CD4-positive, alpha-beta T cell (primary cell): ENCODE results near the gene MADCAM1. TPM values are rescaled to one million over a fixed set of nuclear protein-coding genes. Genes with fewer than 3 reads are reported as not detected.

Experiments used
- ATAC-seq: fragments of 200-7000 bp; cut with Tn5 transposase; one replicate; pipeline ENCODE4 v1.10.0; 2022; ENCODE audit warnings: mild to moderate bottlenecking; ENCODE audit not compliant: poor library complexity
- CTCF ChIA-PET: fragments of 350-600 bp; sonication (Branson Sonifier 250); formaldehyde crosslinking; loops from one replicate; lab custom pipeline; 2021; ENCODE audit warnings: antibody characterized with exemption, inconsistent platforms; lab: Charles Lee
- POLR2A ChIA-PET: fragments of 350-600 bp; sonication (Branson Sonifier 250); formaldehyde crosslinking; loops from one replicate; lab custom pipeline; 2021; ENCODE audit warnings: antibody characterized with exemption, inconsistent platforms; lab: Charles Lee
- DNase-seq, 14 experiments: peaks; one replicate each; pipeline ENCODE4 v3.0.0-alpha.2; 2013 to 2020; ENCODE audit warnings: mixed read lengths in 2 of 14
- H3K27ac ChIP-seq, 2 donors: one replicate each; pipeline versions ENCODE4 v1.5.1 to v1.7.0; 2013; ENCODE audit warnings: low read length in 2 of 2, low read depth in 1 of 2, mild to moderate bottlenecking in 1 of 2
- H3K27me3 ChIP-seq, 2 experiments: 1 replicate in 1 of 2; 2 replicates in 1 of 2; pipeline versions ENCODE4 v1.6.1 to v1.7.0; 2013; ENCODE audit warnings: low read length in 2 of 2, control low read depth in 1 of 2, mild to moderate bottlenecking in 1 of 2, moderate library complexity in 1 of 2; ENCODE audit not compliant: insufficient read depth in 2 of 2, control insufficient read depth in 1 of 2
- H3K36me3 ChIP-seq: one replicate; pipeline ENCODE4 v1.6.1; 2013; ENCODE audit warnings: low read length, control low read depth; ENCODE audit not compliant: insufficient read depth
- H3K4me1 ChIP-seq: one replicate; pipeline ENCODE4 v1.6.1; 2013; ENCODE audit warnings: low read length, control low read depth; ENCODE audit not compliant: insufficient read depth
- H3K4me3 ChIP-seq: one replicate; pipeline ENCODE4 v1.5.1; 2013; ENCODE audit warnings: mild to moderate bottlenecking, low read length, moderate library complexity
- H3K9me3 ChIP-seq, 2 experiments: 1 replicate in 1 of 2; 2 replicates in 1 of 2; pipeline versions ENCODE4 v1.6.1 to v1.7.0; 2013; ENCODE audit warnings: low read length in 2 of 2, mild to moderate bottlenecking in 2 of 2, control low read depth in 1 of 2, moderate library complexity in 1 of 2; ENCODE audit not compliant: control insufficient read depth in 1 of 2, insufficient read depth in 1 of 2
- H3K27ac Mint-ChIP-seq: one replicate; pipeline ENCODE4 v1.8.0; 2020; ENCODE audit warnings: mixed read lengths
- H3K27me3 Mint-ChIP-seq: one replicate; pipeline ENCODE4 v1.8.0; 2021; ENCODE audit warnings: mixed read lengths
- H3K36me3 Mint-ChIP-seq: one replicate; pipeline ENCODE4 v1.8.0; 2021; ENCODE audit warnings: low read depth, mixed read lengths
- H3K4me1 Mint-ChIP-seq: one replicate; pipeline ENCODE4 v1.8.0; 2021; ENCODE audit warnings: low read depth, mixed read lengths
- H3K4me3 Mint-ChIP-seq: one replicate; pipeline ENCODE4 v1.8.0; 2020; ENCODE audit warnings: mild to moderate bottlenecking, mixed read lengths
- H3K9me3 Mint-ChIP-seq: one replicate; pipeline ENCODE4 v1.8.0; 2020; ENCODE audit warnings: mixed read lengths
- CTCF ChIP-seq: fragments of 200-600 bp; IDR thresholded peaks from one replicate; pipeline ENCODE4 v1.8.0; 2022; ENCODE audit warnings: antibody characterized with exemption, mild to moderate bottlenecking
- intact Hi-C, 2 experiments: fragments of 100-400 bp; cut with DNase I in 1 of 2; cut with micrococcal nuclease in 1 of 2; formaldehyde crosslinking; loops; one replicate each; pipeline versions ENCODE4 v1.15.1 to v1.9.0; 2023 to 2025; cut with DNase I, micrococcal nuclease
- total RNA-seq, 174 experiments: library from RNA in 2 of 174; stranded (reverse) in 2 of 174; gene quantifications; one replicate each; pipeline ENCODE4 v1.2.3 and lab custom pipeline; 2021 to 2026

MADCAM1 gene
- total RNA-seq, 2 experiments from 2014 or later = 0.20 to 0.91 TPM

GRCh38 chr19:472005-472858, 24.1 kb upstream of the MADCAM1 start:
- no peak for DNase-seq
- no peak for ATAC-seq
- Mint-ChIP-seq H3K36me3 (no peaks in the 10 kb centered on the region), H3K4me1 (no peaks in the 10 kb centered on the region), H3K4me3 (no peak overlapping the region), H3K9me3 (no peaks in the 10 kb centered on the region), H3K27ac (no peak overlapping the region), H3K27me3 (peaks cover 6% of the 10 kb centered on the region)
- H3K27ac ChIP-seq = no peak overlapping the region
- TF ChIP-seq CTCF = no peak
- intact Hi-C loops = no loop called here
- H3K36me3 ChIP-seq = no peaks in the 10 kb centered on the region
- H3K27me3 ChIP-seq = peaks cover 0 to 3% of the 10 kb centered on the region in 2 experiments
- peaks cover 0 to 3% of the 10 kb centered on the region in 2 experiments for H3K9me3 ChIP-seq
- CTCF ChIA-PET = no interaction called here
- H3K4me1 ChIP-seq = no peaks in the 10 kb centered on the region
- H3K4me3 ChIP-seq = no peak overlapping the region
- POLR2A ChIA-PET = no interaction called here

- H3K27me3 ChIP-seq = peaks cover 0 to 3% of the 10 kb centered on the region in 2 experiments
- H3K36me3 ChIP-seq = no peaks in the 10 kb centered on the region
- no peaks in the 10 kb centered on the region for H3K4me1 Mint-ChIP-seq
- no peak for TF ChIP-seq CTCF
- intact Hi-C loops = no loop called here
- no peaks in the 10 kb centered on the region for H3K4me1 ChIP-seq
- H3K36me3 Mint-ChIP-seq = no peaks in the 10 kb centered on the region
- H3K27ac Mint-ChIP-seq = no peak overlapping the region
- H3K27ac ChIP-seq = no peak overlapping the region
- no peak overlapping the region for H3K4me3 ChIP-seq
- H3K9me3 Mint-ChIP-seq = no peaks in the 10 kb centered on the region
- ATAC-seq (no peak), DNase-seq (no peak)
- POLR2A ChIA-PET = no interaction called here
- H3K4me3 Mint-ChIP-seq = no peak overlapping the region
- CTCF ChIA-PET = no interaction called here
- H3K9me3 ChIP-seq = peaks cover 0 to 3% of the 10 kb centered on the region in 2 experiments
- peaks cover 6% of the 10 kb centered on the region for H3K27me3 Mint-ChIP-seq
These were observed 21.9 kb upstream of the MADCAM1 start for GRCh38 chr19:474126-475078.

GRCh38 chr19:475360-475759, 20.9 kb upstream of the MADCAM1 start:
- H3K27me3 Mint-ChIP-seq = peaks cover 14% of the 10 kb centered on the region
- H3K27ac ChIP-seq = no peak overlapping the region
- no peak overlapping the region for H3K4me3 Mint-ChIP-seq
- DNase-seq (no peak), ATAC-seq (no peak)
- no peaks in the 10 kb centered on the region for H3K9me3 Mint-ChIP-seq
- no peaks in the 10 kb centered on the region for H3K36me3 ChIP-seq
- no peak overlapping the region for H3K4me3 ChIP-seq
- peaks cover 5% of the 10 kb centered on the region for H3K4me1 ChIP-seq
- ChIA-PET POLR2A (no interaction called here), CTCF (no interaction called here)
- H3K36me3 Mint-ChIP-seq = peaks cover 8% of the 10 kb centered on the region
- H3K9me3 ChIP-seq = peaks cover 0 to 9% of the 10 kb centered on the region in 2 experiments
- TF ChIP-seq CTCF = no peak
- H3K27ac Mint-ChIP-seq = no peak overlapping the region
- intact Hi-C loops = no loop called here
- H3K27me3 ChIP-seq = peaks cover 0 to 3% of the 10 kb centered on the region in 2 experiments
- H3K4me1 Mint-ChIP-seq = peaks cover 8% of the 10 kb centered on the region
